K562 (cell line): ENCODE measurements around the gene PCDHA11. TPM values are rescaled to one million over a fixed set of nuclear protein-coding genes. Genes with fewer than 3 reads are reported as not detected.

ENCODE experiments used
- ATAC-seq: fragments of 200-7000 bp; cut with Tn5 transposase; 3 replicates; pipeline ENCODE4 v1.9.1; 2020; ENCODE audit warnings: moderate library complexity
- BruUV-seq: library from RNA; stranded (reverse); fragments of 400-500 nt; replicated peaks from 2 replicates; lab custom pipeline; 2021; lab: Mats Ljungman, UMichigan
- CTCF ChIA-PET: fragments of 300-600 bp; formaldehyde crosslinking; extraction: SDS; loops from one replicate; lab custom pipeline; 2021; ENCODE audit warnings: low intra/inter-chr PET ratio; lab: Yijun Ruan, JAX
- POLR2A ChIA-PET: fragments of 300-600, 350-650 bp; sonication (Branson Sonifier 250); formaldehyde crosslinking; extraction: SDS; loops from one replicate; lab custom pipeline; 2021; ENCODE audit warnings: antibody characterized with exemption, inconsistent platforms; lab: Yijun Ruan, JAX
- DNase-seq, 4 experiments: peaks; one replicate each; pipeline versions ENCODE4 v3.0.0 to v3.0.0-alpha.2; 2011 to 2018; ENCODE audit warnings: low spot score in 3 of 4, mixed read lengths in 3 of 4; ENCODE audit errors: extremely low read depth in 1 of 4
- FAIRE-seq: peaks from 2 replicates; lab custom pipeline; 2011; peaks lifted over from hg19 to GRCh38; lab: Jason Lieb, UNC
- H2AFZ ChIP-seq: 2 replicates; pipeline ENCODE4 v1.6.0; 2011; ENCODE audit warnings: low read depth, low read length, control low read depth, inconsistent platforms
- H3K27ac ChIP-seq: fragments of 200-600 bp; 3 replicates; pipeline ENCODE4 v1.8.0; 2011; ENCODE audit warnings: low read depth, mild to moderate bottlenecking, control low read depth, inconsistent platforms, low read length, moderate library complexity, mixed read lengths; ENCODE audit errors: extremely low read depth
- H3K27me3 ChIP-seq, 2 experiments: fragments of 300-600 bp in 1 of 2; 2 replicates in 1 of 2; 3 replicates in 1 of 2; pipeline versions ENCODE4 v1.6.0 to v1.8.0; 2011; ENCODE audit warnings: inconsistent platforms in 2 of 2, low read length in 2 of 2, mild to moderate bottlenecking in 1 of 2, mixed read lengths in 1 of 2, moderate library complexity in 1 of 2; ENCODE audit not compliant: control insufficient read depth in 2 of 2, insufficient read depth in 2 of 2
- H3K36me3 ChIP-seq: fragments of 300-600 bp; 3 replicates; pipeline ENCODE4 v1.8.0; 2011; ENCODE audit warnings: mild to moderate bottlenecking, low read length, inconsistent platforms; ENCODE audit not compliant: control insufficient read depth, insufficient read depth
- H3K4me1 ChIP-seq, 2 experiments: fragments of 200-600 bp in 1 of 2; replicated peaks in 1 of 2; 2 replicates in 1 of 2; 3 replicates in 1 of 2; pipeline versions ENCODE4 v1.5.1 to v1.8.0; 2011; ENCODE audit warnings: inconsistent platforms in 2 of 2, low read length in 2 of 2, mild to moderate bottlenecking in 1 of 2, mixed read lengths in 1 of 2, moderate library complexity in 1 of 2; ENCODE audit not compliant: control insufficient read depth in 2 of 2, insufficient read depth in 2 of 2
- H3K4me2 ChIP-seq: 2 replicates; pipeline ENCODE4 v1.6.1; 2011; ENCODE audit warnings: low read length, control low read depth, inconsistent platforms, mixed read lengths; ENCODE audit not compliant: insufficient read depth
- H3K4me3 ChIP-seq: fragments of 200-600 bp; sonication (generic), shearing (Covaris generic); 2 replicates; pipeline ENCODE4 v1.5.1; 2016; ENCODE audit warnings: control low read depth, inconsistent platforms
- H3K79me2 ChIP-seq: fragments of 200-600 bp; 3 replicates; pipeline ENCODE4 v1.8.0; 2011; ENCODE audit warnings: low read length, inconsistent platforms; ENCODE audit not compliant: control insufficient read depth, insufficient read depth
- H3K9ac ChIP-seq, 2 experiments: 2 replicates each; pipeline versions ENCODE4 v1.6.0 to v1.6.1; 2011; ENCODE audit warnings: low read depth in 2 of 2, low read length in 2 of 2, control low read depth in 1 of 2, inconsistent platforms in 1 of 2, mild to moderate bottlenecking in 1 of 2, mixed read lengths in 1 of 2; ENCODE audit not compliant: insufficient read depth in 1 of 2
- H3K9me1 ChIP-seq: one replicate; pipeline ENCODE4 v1.6.0; 2011; ENCODE audit warnings: inconsistent platforms, mild to moderate bottlenecking, low read length, moderate library complexity; ENCODE audit not compliant: control insufficient read depth, insufficient read depth
- H3K9me3 ChIP-seq: replicated peaks from 2 replicates; pipeline ENCODE4 v1.5.1; 2011; ENCODE audit warnings: low read depth, low read length, inconsistent platforms; ENCODE audit not compliant: control insufficient read depth, insufficient read depth
- H4K20me1 ChIP-seq: replicated peaks from 2 replicates; pipeline ENCODE4 v1.6.1; 2011; ENCODE audit warnings: low read length, inconsistent platforms, mixed read lengths; ENCODE audit not compliant: control insufficient read depth, insufficient read depth
- FOXA1 ChIP-seq: fragments of 450-650 bp; IDR thresholded peaks from 2 replicates; pipeline ENCODE4 v1.6.1; 2016; ENCODE audit warnings: mild to moderate bottlenecking, borderline replicate concordance
- HNRNPH1 ChIP-seq: fragments of 200-400 bp; formaldehyde crosslinking; optimal IDR thresholded peaks from 2 replicates; pipeline ENCODE3; 2017; ENCODE audit warnings: low read depth, mild to moderate bottlenecking, low read length, moderate library complexity
- HNRNPLL ChIP-seq: fragments of 200-400 bp; formaldehyde crosslinking; IDR thresholded peaks from 2 replicates; pipeline ENCODE4 v1.6.1; 2017; ENCODE audit warnings: low read length, low read depth, mild to moderate bottlenecking; ENCODE audit not compliant: poor library complexity, severe bottlenecking
- MAFK ChIP-seq: IDR thresholded peaks from 2 replicates; pipeline ENCODE4 v1.6.1; 2011; ENCODE audit warnings: low read length, improper control_type of control experiment
- RUNX1 ChIP-seq: sonication (generic); IDR thresholded peaks from 2 replicates; pipeline ENCODE4 v1.6.1; 2016; ENCODE audit warnings: antibody characterized with exemption, low read depth
- TOE1 ChIP-seq, 2 experiments: fragments of 450-650 bp in 1 of 2; sonication (generic) in 1 of 2; formaldehyde crosslinking in 1 of 2; IDR thresholded peaks; 2 replicates each; pipeline versions ENCODE4 v1.7.1 to v1.8.0; 2016 to 2022; ENCODE audit warnings: borderline replicate concordance in 2 of 2, mild to moderate bottlenecking in 2 of 2, antibody characterized with exemption in 1 of 2, inconsistent platforms in 1 of 2, low read depth in 1 of 2, missing genetic modification reagents in 1 of 2, moderate library complexity in 1 of 2
- WGBS: fragments of 100-300 bp; shearing (Covaris generic); methylation state at CpG from one replicate; pipeline ENCODE4 v1.1.6; 2016; ENCODE audit warnings: low coverage, mixed read lengths; ENCODE audit not compliant: insufficient coverage; ENCODE audit errors: missing lambda C conversion rate; 5-methylcytosine and 5-hydroxymethylcytosine counted together
- in situ Hi-C: fragments of 300-500 bp; cut with MboI; formaldehyde crosslinking; loops from 4 replicates; pipeline ENCODE4 v1.15.0; 2018; ENCODE audit warnings: inconsistent platforms, mixed read lengths
- intact Hi-C: fragments of 100-400 bp; cut with micrococcal nuclease; formaldehyde crosslinking; loops from 2 replicates; pipeline ENCODE4 v1.14.2; 2022
- polyA plus RNA-seq, 8 experiments: library from polyadenylated mRNA; depleted of rRNA in 4 of 8; stranded (reverse) in 5 of 8; unstranded in 3 of 8; fragments of >200 nt; fragmentation: Nextera tagmentation in 2 of 8; fragmentation: Illumina TruSeq in 1 of 8; extraction: Ambion mirVana in 2 of 8; extraction: Trizol in 1 of 8; gene quantifications; 2 replicates each; pipeline versions ENCODE4 v1.2.1 to v1.2.3, GENCODE V29; 2011 to 2014; ENCODE audit warnings: inconsistent platforms in 1 of 8, missing spikeins in 1 of 8
- total RNA-seq, 7 experiments: library from RNA; depleted of rRNA in 6 of 7; stranded (reverse); fragments of >200 nt in 6 of 7; fragmentation: Illumina TruSeq in 2 of 7; extraction: Trizol in 2 of 7; gene quantifications; 2 replicates each; pipeline versions ENCODE4 v1.2.1 to v1.2.3, GENCODE V29; 2011 to 2021; ENCODE audit warnings: low replicate concordance in 1 of 7
- TF ChIP-seq, protein P1 (sequence below): sonication (generic); formaldehyde crosslinking; IDR thresholded peaks from 2 replicates; pipeline ENCODE4 v1.8.1; 2023; ENCODE audit warnings: mild to moderate bottlenecking, missing genetic modification reagents
- TF ChIP-seq, protein P2 (sequence below): fragments of 450-650 bp; IDR thresholded peaks from 2 replicates; pipeline ENCODE4 v1.6.1; 2016; ENCODE audit warnings: mild to moderate bottlenecking
- TF ChIP-seq, protein P3 (sequence below): IDR thresholded peaks from 2 replicates; pipeline ENCODE4 v1.6.1; 2012; ENCODE audit warnings: low read depth, low read length, improper control_type of control experiment, borderline replicate concordance
- TF ChIP-seq, protein P4 (sequence below): sonication (generic); formaldehyde crosslinking; IDR thresholded peaks from 2 replicates; pipeline ENCODE4 v1.8.0; 2022; ENCODE audit warnings: missing genetic modification reagents, mild to moderate bottlenecking, borderline replicate concordance

The PCDHA11 gene
- total and polyA plus RNA-seq, 9 of the 15 experiments (the other 6 are each of a cell fraction or from before 2014, with no cell fraction given), result not detected

DNA sequence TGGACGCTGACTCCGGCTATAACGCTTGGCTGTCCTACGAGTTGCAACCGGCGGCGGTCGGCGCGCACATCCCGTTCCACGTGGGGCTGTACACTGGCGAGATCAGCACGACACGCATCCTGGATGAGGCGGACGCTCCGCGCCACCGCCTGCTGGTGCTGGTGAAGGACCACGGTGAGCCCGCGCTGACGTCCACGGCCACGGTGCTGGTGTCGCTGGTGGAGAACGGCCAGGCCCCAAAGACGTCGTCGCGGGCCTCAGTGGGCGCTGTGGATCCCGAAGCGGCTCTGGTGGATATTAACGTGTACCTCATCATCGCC is 8.5 kb downstream of the PCDHA11 start (continued):
- TF ChIP-seq TOE1 (IDR thresholded peaks at IDR 0.05; ENCODE audit: borderline replicate concordance), result no peak
- no peak for TF ChIP-seq TOE1 (CRISPR knock-in tag; IDR thresholded peaks at IDR 0.05; ENCODE audit: borderline replicate concordance, low read depth)
- TF ChIP-seq, protein P1, sequence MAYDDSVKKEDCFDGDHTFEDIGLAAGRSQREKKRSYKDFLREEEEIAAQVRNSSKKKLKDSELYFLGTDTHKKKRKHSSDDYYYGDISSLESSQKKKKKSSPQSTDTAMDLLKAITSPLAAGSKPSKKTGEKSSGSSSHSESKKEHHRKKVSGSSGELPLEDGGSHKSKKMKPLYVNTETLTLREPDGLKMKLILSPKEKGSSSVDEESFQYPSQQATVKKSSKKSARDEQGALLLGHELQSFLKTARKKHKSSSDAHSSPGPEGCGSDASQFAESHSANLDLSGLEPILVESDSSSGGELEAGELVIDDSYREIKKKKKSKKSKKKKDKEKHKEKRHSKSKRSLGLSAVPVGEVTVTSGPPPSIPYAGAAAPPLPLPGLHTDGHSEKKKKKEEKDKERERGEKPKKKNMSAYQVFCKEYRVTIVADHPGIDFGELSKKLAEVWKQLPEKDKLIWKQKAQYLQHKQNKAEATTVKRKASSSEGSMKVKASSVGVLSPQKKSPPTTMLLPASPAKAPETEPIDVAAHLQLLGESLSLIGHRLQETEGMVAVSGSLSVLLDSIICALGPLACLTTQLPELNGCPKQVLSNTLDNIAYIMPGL (CRISPR knock-in tag), result no peak
- TF ChIP-seq, protein P2, sequence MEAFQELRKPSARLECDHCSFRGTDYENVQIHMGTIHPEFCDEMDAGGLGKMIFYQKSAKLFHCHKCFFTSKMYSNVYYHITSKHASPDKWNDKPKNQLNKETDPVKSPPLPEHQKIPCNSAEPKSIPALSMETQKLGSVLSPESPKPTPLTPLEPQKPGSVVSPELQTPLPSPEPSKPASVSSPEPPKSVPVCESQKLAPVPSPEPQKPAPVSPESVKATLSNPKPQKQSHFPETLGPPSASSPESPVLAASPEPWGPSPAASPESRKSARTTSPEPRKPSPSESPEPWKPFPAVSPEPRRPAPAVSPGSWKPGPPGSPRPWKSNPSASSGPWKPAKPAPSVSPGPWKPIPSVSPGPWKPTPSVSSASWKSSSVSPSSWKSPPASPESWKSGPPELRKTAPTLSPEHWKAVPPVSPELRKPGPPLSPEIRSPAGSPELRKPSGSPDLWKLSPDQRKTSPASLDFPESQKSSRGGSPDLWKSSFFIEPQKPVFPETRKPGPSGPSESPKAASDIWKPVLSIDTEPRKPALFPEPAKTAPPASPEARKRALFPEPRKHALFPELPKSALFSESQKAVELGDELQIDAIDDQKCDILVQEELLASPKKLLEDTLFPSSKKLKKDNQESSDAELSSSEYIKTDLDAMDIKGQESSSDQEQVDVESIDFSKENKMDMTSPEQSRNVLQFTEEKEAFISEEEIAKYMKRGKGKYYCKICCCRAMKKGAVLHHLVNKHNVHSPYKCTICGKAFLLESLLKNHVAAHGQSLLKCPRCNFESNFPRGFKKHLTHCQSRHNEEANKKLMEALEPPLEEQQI, result no peak
- TF ChIP-seq, all 486 proteins: peak for 0

DNA sequence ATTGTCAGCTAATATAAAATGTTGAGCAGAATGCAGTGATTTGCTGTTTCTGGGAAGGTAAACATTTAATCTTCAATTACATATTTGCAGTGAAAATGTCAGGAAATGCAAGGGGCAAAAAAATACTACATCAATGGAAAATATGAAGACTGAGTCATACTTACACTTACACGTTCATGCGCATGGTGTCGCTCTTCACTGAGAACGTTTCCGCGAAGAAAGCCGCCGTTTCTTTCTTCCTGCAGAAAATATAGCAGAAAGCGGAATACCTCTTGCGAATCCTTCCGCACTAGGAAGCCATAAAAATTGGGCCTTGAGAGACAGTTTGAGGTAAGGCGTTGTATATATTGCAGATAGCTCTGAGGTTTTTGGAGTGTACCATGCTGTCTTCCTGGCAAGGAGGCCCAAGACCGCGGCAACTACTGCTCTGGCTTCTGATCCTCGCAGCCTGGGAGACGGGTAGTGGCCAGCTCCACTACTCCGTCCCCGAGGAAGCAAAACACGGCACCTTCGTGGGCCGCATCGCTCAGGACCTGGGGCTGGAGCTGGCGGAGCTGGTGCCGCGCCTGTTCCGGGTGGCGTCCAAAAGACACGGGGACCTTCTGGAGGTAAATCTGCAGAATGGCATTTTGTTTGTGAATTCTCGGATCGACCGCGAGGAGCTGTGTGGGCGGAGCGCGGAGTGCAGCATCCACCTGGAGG is 13.3 kb downstream of the PCDHA11 start, which contains the start of gene PCDHA13:
PCDHA13 (plus strand) TSS at position 236 of the 702 bp plus-strand sequence; CDS start at position 381, 145 bp downstream.
- Histone ChIP-seq H3K4me2 (no peak within 1 kb of the TSS), H3K4me3 (no peak within 1 kb of the TSS), H2AFZ (no peak within 1 kb of the TSS), H3K27ac (no peak within 1 kb of the TSS), H3K36me3 (no peaks in the 10 kb centered on the region), H3K79me2 (no peaks in the 10 kb centered on the region), H4K20me1 (no peaks in the 10 kb centered on the region), H3K9ac (no peak within 1 kb of the TSS), H3K9me1 (no peaks in the 10 kb centered on the region), H3K4me1 (no peaks in the 10 kb centered on the region; a peak in 1 of 5 replicates), H3K9me3 (0 out of 2 replicates have a peak, but pooled peaks cover 2% of the 10 kb centered on the region), H3K27me3 (no peaks in the 10 kb centered on the region)
- BruUV-seq, result no TSS peak
- ChIA-PET CTCF (no interaction called here), POLR2A (no interaction called here)
- in situ Hi-C loops (no loop called here), intact Hi-C loops (no loop called here)
- ATAC-seq (no peak), DNase-seq (no peak), FAIRE-seq (no peak)
- TF ChIP-seq RUNX1 (no peak), MAFK (no peak), HNRNPLL (no peak), HNRNPH1 (no peak), FOXA1 (no peak)
- TF ChIP-seq, protein P3, sequence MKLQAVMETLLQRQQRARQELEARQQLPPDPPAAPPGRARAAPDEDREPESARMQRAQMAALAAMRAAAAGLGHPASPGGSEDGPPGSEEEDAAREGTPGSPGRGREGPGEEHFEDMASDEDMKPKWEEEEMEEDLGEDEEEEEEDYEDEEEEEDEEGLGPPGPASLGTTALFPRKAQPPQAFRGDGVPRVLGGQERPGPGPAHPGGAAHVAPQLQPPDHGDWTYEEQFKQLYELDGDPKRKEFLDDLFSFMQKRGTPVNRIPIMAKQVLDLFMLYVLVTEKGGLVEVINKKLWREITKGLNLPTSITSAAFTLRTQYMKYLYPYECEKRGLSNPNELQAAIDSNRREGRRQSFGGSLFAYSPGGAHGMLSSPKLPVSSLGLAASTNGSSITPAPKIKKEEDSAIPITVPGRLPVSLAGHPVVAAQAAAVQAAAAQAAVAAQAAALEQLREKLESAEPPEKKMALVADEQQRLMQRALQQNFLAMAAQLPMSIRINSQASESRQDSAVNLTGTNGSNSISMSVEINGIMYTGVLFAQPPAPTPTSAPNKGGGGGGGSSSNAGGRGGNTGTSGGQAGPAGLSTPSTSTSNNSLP, result no peak
- TF ChIP-seq, protein P4, sequence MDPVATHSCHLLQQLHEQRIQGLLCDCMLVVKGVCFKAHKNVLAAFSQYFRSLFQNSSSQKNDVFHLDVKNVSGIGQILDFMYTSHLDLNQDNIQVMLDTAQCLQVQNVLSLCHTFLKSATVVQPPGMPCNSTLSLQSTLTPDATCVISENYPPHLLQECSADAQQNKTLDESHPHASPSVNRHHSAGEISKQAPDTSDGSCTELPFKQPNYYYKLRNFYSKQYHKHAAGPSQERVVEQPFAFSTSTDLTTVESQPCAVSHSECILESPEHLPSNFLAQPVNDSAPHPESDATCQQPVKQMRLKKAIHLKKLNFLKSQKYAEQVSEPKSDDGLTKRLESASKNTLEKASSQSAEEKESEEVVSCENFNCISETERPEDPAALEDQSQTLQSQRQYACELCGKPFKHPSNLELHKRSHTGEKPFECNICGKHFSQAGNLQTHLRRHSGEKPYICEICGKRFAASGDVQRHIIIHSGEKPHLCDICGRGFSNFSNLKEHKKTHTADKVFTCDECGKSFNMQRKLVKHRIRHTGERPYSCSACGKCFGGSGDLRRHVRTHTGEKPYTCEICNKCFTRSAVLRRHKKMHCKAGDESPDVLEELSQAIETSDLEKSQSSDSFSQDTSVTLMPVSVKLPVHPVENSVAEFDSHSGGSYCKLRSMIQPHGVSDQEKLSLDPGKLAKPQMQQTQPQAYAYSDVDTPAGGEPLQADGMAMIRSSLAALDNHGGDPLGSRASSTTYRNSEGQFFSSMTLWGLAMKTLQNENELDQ (CRISPR knock-in tag), result no peak
- WGBS, result 18% methylated on average over 29 of the region's 35 CpGs
